CD4-positive, alpha-beta T cell treated with Interleukin-15 for 4 hours (primary cell): Measurements from ENCODE around the gene ZCWPW1.
A peak's percentile ranks its signal among the peaks of the same experiment; 100 is the strongest.

Source experiments
- DNase-seq: peaks from one replicate; pipeline ENCODE4 v3.0.0-alpha.2; 2020; ENCODE audit warnings: low spot score

The ZCWPW1 gene, protein sequence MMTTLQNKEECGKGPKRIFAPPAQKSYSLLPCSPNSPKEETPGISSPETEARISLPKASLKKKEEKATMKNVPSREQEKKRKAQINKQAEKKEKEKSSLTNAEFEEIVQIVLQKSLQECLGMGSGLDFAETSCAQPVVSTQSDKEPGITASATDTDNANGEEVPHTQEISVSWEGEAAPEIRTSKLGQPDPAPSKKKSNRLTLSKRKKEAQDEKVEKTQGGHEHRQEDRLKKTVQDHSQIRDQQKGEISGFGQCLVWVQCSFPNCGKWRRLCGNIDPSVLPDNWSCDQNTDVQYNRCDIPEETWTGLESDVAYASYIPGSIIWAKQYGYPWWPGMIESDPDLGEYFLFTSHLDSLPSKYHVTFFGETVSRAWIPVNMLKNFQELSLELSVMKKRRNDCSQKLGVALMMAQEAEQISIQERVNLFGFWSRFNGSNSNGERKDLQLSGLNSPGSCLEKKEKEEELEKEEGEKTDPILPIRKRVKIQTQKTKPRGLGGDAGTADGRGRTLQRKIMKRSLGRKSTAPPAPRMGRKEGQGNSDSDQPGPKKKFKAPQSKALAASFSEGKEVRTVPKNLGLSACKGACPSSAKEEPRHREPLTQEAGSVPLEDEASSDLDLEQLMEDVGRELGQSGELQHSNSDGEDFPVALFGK

DNA sequence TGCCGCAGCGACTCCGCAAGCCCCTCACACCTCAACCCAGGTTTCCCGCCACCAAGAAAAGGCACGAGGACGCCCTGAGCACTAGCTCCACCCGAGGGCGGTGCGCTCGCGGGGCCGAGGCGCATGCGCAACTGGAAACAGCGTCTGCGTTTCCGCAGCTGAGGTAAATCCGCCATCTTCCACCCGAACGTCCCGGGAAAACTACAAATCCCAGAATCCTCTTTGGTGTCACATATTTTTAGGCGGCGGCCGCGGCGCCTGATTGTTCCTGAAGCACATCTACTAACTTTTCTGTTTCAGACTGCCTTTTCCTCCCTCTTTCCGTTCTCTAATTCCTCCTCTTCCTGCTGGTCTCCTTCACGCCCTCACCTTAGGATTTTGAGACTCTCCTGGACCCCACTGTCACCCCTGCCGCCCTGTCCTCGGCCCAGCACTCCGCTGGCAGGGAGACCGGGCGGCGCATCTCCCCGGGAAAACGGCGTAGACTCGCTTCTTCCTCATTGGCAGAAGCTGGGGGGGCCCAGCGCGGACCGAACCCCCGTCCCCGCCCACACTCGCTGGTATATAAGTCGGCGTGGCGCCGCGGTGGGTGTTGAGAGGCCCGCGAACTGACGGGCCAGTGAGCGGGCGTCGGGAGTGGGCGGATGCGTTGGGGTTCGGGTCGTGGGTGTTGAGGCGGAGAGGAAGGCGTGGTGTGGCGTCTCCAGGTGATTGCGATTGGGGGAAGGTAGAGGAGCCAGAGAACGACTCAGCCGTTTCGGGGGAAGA lies at the start of gene ZCWPW1:
ZCWPW1 (minus strand) TSS at position 505 of the 768 bp plus-strand sequence. CDS start 8,054 bp downstream, outside the sequence.
- peak; percentile 98 for DNase-seq

DNA sequence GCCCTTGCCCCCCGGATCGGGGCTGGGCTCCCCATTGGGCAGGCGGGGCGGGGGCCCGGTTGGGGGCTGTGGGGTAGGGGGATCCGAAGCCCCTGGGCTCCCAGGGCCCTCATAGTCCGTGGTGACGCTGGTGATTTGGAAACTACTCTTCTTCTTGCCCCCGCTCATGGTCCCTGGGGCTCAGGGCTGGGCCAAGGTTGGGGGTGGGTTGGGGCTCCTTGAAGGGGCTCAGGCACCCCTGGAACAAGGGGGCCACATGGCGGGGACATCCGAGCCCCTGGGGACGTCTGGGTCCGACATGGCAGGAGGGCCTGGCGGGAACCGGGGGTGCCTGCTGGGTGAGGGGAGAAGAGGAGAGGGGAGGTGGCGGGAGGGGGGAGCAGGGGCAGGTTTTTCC lies 49.4 kb upstream of the ZCWPW1 start:
- no peak for DNase-seq

DNA sequence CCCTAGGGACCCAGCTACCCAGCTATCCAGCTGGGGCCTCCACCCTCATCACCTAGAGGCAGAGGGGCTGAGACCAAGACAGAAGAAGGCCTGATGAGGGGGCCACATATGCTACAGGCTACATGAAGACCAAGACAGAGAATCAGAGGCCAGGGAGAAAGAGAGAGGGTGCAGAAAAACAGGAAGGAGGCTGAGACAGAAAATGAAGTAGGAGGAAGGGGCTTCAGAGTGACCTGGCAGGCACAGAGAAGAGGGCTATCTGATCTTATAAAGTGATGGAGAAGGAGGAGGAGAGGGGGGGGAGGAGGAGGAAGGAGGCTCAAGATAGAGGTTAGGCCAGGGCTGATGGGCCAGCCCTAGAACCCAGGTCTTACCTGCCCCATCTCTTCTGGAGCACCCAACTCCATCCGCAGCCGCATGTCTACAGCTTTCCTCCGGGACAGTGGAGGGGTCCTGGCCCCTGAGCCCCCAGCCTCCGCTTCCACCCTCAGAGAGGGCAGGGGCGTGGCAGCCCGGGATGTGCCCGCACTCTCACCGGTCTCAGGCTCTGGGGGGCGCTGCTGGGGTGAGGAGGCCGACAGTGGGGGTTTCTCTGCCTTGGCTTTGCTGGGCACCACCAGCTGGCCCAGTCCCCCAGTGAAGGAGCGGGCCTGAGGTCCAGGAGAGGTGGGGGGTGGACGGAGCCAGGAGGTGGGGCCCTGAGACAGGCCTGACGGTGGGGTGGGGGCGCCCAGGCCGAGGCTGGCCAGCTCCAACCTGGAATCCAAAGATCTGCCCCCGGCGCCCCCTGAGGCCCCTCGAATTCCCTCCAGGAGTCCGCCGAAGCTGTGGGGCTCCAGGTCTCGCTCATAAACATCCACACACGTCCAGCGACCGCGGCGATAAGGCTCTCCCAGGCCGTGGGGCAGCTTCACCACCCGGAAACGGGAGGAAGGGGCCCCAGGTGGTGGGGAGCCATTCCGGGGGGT lies 48.7 kb upstream of the ZCWPW1 start:
- DNase-seq: no peak

DNA sequence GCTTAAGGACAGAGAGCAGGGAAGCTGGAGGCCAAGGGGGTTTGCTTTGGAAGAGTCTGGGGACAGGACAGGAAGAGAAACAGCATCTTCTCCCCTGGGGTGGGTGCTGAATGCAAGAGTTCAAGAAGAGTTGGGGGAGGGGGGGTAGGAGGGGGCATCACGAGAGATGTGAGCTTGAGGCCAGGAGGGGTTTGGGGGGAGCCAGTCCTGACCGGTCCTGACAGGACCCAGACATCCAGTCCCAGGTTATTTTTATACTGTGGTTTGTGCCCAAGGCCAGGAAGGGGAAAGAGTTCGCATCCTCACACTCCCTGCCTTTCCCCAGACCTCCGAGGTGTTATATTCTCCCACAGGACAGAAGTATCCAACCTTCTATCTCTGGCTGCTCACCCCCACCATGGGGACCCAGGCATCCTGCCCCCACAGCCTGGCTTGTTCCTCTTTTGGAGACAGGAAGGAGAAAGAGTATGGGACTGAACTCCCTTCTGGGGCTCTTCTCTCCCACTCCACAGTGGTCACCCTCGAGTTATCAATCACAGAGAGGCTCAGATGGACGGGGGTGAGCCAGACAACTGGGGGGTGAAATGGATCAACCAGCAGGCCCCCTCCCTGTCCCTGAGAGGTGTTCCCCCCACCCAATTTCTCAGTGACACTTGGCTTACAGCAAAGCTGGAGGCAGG lies 47.7 kb upstream of the ZCWPW1 start:
- DNase-seq: no peak

DNA sequence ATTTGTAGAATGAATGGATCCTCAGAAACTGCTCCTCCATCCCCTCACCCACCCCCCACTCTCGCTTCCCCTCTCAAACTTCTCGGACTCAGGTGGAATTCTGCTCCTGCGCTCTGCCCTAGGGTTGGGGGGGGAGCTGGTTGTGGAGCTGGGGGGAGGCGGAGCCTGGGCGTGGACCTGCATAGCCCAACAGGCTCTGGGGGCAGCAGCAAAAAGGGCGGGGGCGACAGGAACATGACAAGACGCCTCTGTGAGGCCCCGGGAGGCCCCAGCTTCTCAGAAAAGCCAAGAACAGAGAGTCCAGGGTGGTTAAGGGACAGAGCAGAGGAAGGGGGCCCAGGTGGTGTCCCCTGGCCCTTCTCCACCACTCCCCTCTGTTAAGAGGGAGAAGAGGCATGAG lies 47.0 kb upstream of the ZCWPW1 start:
- DNase-seq: no peak

DNA sequence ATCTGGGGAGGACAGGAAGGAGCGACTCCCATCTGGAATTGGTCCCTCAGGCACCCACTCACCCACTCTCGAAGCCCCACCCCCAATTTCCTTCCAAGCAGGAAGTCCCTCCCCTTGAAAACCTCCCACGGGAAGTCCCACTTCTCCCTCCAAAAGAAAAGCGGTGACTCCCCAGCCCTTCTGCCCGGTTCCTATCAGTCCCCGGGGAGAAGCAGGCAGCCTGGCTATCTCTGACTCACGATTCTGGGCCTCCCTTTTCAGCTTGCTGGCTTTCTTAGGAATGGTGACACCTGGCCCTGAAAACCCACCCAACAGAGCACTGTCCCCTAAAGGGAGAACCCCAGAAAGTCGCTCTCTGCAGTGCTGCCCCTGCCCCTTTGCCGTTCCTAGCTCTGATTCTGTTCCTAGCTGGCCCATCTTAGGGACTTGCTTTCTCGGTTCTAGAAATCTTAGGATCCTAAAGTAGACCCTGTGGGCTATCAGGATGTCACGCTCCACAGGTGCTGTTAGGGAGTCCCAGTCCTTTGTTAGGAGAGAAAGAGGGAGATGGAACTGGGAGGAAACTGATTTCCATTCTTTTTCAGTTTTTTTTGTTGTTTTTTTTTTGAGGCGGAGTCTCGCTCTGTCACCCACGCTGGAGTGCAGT lies 44.5 kb upstream of the ZCWPW1 start:
- no peak for DNase-seq

DNA sequence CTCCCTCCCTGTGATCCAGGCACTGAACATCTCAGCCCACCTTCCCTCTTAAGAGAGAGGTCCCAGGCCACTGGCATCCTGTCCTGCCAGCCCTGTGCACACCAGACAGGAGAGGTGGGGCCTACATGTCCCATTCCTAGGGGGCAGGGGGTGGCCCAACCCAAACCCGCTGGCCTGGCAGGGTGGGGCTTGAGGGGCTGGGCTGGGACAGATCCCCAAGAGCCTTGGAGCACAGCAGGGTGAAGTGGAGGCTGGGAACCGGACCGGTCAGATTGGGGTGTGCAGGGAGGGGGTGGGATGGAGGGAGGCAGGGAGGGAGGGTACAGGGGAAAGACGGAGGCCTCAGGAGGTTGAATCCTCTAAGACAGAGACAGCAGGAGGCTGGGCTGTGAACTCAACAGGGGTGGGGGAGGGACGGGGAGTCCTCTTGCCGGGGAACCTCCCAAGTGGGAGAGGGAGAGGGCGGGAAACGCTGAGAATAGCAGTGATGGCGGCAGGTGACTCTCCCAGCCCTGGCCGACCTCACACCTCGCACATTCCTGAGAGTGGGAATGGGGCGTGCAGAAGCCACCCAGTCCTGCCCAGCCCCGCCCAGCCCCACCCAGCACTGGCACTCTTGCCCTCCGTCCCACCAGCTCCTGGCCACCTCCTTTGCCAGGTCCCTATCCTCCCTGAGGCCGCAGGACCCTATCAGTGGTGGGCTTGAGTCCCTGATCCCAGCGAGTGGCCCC lies 43.8 kb upstream of the ZCWPW1 start:
- no peak for DNase-seq

DNA sequence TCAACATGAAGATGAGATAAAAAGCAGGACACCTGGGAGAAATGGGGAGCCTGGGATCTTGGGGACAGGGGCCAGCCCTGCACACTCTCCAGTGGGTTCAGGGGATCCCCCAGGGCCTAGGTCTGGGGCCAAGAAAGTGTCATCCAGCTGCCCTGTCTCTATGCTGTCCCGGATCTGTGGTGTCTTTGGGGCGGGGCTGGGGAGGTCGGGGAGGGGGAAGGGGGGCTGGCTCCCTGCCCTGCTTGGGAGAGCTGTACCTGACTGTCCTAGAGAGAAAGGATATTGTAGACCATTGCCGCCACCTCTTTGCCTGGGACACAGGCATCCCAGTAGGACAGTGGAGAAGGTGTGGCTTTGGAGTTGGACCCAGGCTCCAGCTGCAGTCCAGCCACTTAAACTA lies 42.5 kb upstream of the ZCWPW1 start:
- DNase-seq: no peak

DNA sequence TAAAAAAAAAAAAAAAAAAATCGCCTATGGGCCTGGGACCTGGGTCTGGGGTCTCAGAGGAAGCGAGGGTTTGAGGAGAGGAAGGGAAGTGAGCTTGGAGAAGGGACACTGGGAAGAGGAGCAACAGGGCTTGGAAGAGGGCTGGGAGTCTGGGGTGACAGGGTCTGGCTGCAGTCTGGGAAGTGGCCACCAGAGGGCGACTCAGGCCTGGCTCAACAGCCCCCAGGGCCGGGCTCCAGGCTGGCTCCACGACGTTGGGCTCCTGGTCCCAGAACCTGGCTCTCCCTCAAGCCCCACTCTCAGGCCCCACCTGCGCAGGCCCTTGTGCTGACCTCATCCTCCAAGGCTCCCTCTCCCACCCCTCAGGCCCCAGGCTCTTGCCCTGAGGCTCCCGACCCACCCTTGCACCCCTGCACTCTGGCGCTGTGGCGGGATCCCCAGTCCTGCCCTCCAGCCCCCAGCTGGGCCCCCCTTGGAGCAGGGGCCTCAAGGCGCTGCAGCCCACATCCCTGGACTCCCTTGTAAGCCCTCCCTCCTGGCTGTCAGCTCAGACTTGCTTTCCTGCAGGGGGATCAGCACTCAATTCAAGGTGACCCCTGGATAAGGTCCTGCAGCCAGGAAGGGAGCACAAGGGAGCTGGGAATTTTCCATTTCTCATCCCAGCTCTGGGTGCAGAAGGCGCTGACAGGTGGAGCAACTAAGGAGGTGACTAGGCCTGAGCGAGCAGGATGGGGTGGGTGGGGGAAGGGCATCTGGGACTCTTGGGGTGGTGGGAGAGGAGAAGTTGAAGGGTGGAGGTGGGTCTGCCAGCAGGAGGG lies 40.9 kb upstream of the ZCWPW1 start:
- peak; percentile 78 for DNase-seq

DNA sequence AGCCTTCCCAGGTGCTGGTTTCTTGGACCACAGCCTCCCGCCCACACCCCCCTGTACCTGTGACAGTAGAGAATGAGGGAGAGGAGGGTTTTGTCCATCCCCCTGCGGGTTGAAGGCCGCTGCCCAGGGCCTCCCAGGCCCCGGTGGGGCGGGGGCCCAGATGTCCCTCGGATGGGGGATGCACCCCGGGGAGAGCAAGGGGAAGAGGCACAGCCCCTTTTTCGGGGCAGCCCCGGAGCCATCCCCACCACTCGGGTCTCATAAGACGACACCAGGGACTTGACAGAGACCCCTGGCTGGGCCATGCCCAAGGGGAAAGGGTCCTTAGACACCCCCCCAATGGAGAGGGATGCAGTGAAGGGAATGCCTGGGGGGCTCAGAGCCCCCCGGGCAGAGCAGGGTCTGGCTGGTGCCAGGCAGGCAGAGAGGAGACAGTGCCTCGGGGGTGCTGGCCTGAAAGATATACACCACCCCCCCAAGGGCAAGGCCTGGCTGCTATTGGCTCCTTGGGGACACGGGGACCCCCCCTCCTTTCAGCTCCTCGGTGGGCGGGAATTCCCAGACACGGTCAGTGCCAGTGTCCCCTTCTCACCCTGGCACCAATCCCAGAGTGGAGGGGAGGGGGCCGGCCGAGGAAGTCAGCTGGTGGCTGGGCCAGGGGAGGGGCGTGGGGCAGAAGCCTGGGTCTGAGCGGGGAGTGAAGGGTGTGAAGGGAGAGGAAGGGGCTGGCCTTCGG lies 39.3 kb upstream of the ZCWPW1 start:
- no peak for DNase-seq

DNA sequence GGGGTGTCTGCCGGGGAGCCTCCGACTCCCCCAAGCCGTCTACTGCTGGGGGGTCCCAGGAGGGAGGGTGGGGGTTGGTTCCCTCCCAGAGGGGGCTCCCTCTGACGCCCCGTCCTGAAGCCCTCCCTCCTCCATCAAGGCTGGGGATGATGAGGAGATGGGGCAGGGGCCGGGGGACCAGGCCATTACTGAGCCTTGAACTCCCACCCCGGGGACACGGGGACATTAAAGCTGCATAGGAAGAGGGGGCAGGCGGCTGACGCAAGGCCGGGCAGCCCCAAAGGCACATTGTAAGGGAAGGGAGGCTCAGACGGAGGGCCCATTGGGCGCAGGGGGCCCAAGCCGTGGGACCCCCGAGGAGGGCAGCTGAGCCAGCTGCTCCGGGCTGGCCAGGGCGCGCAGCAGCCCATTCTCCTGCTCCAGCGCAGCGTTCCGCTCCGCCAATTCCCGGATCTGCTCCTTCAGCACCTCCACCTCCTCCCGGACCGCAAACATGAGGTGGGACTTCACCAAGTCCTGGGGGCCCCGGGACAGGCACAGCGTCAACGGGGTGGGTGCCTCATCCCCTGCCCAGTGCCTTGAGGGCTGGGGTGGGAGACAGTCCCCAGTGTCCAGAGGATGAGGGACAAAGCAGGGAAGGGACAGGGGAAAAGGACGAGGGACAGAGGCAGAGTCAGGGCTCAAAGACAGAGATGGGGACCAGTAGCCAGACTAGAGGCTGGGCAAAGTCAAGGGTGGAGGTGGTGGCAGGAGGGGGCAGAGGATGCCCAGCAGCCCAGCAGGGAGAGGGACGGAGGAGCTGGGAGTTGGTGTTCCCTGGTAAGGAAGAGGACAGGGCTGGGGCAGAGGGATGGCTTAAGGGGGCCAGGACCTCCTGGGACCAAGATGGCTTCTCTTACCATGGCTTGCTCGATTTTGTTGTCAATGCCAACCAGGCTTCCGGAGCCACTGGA lies 38.4 kb upstream of the ZCWPW1 start:
- DNase-seq: no peak

DNA sequence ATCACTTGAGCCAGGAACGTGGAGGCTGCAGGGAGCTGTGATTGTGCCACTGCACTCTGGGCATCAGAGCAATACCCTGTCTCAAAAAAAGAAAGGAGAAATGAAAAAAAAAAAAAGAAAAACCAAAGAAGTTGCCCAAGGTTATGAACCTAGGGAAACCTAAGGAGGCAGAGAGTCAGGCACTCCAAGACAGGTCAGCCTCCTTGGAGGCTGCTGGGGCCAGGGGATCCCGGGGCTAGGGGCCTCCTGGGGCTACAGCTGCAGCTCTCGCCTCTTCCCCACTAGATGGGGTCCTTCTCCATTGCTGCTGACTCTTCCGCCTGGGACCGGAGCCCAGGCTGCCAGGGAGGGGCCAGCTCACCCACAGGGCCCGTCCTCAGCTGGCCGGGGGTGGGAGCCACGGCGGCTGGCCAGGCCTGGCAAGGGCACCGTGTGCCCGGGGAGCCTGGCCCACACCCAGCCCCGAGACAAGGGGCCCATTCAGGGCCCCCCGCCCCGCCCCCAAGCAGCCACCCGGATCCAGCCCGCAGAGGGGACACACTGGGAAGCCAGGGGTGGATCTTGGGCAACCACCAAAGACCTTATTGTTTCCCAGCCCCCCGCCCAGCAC lies 37.3 kb upstream of the ZCWPW1 start:
- DNase-seq: no peak

DNA sequence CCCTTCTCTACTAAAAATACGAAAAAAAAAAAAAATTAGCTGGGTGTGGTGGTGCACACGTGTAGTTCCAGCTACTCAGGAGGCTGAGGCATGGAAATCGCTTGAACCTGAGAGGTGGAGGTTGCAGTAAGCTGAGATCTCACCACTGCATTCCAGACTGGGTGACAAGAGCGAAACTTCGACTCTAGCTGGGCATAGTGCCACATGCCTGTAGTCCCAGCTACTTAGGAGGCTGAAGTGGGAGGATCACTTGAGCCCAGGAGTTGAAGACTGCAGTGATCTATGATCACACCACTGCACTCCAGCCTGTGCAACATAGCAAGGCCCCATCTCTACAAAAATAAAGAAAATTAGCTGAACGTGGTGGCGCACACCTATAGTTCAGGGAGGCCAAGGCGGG lies 36.8 kb upstream of the ZCWPW1 start:
- no peak for DNase-seq

DNA sequence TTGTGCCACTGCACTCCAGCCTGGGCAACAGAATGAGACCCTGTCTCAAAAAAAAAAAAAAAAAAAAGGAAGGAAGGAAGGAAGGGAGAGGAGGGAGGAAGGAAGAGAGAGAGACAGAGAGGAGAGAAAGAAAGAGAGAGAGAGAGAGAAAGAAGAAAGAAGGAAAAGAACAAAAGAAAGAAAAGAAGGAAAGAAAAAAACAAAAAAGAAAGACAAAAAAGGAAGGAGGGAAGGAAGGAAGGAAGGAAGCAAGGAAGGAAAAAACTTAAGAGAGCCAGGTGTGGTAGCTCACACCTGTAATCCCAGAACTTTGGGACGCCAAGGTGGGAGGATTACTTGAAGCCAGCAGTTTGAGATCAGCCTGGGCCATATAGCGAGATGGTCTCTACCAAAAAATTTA lies 36.3 kb upstream of the ZCWPW1 start:
- DNase-seq: no peak

DNA sequence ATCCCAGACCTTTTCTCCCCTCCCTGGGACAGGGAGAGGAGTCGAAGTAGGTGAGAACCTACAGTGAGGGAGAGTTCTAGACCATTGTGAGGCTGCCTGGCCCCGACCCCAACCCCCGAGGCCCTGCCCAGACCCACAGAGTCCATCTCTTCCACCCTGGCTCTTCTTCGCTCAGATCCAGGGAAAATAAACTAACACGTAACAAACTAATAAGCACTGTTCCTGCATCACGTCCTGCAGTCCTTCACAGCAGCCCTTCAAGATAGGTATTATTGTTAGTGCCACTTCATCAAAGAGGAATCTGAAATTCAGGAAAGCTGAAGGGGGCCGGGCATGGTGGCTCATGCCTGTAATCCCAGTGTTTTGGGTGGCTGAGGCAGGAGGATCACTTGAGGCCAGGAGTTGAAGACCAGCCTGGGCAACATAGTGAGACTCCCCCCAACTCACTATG lies 35.7 kb upstream of the ZCWPW1 start, which contains the start of gene SPACDR:
SPACDR (minus strand) TSS at position 51 of the 451 bp plus-strand sequence. CDS start 235 bp downstream, outside the sequence.
- DNase-seq: no peak

DNA sequence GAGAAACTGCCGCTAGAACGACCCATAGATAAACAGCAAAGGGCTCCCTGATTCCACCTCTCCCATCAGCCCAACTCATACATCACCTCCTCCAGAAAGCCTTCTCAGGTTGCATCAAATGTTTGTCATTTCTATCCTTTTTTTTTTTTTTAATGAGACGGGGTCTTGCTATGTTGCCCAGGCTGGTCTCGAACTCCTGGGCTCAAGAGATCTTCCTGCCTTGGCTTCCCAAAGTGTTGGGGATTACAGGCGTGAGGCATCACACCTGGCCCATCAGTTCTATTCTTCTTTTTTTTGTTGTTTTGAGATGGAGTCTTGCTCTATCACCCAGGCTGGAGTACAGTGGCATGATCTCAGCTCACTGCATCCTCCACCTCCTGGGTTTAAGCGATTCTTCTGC lies 28.5 kb upstream of the ZCWPW1 start:
- DNase-seq: no peak
